HEK293T (cell line): ENCODE data around the gene CREM.

Experiments used
- BHLHE40 ChIP-seq: fragments of 450-650 bp; IDR thresholded peaks from 2 replicates; pipeline ENCODE4 v1.6.1; 2016; ENCODE audit warnings: mild to moderate bottlenecking, moderate library complexity, borderline replicate concordance
- CTBP1 ChIP-seq: fragments of 450-650 bp; IDR thresholded peaks from 2 replicates; pipeline ENCODE4 v1.6.1; 2016; ENCODE audit warnings: borderline replicate concordance
- ELF4 ChIP-seq: fragments of 450-650 bp; IDR thresholded peaks from 2 replicates; pipeline ENCODE4 v1.6.1; 2017; ENCODE audit warnings: antibody characterized with exemption
- FOXA1 ChIP-seq: fragments of 450-650 bp; IDR thresholded peaks from 2 replicates; pipeline ENCODE4 v1.6.1; 2016; ENCODE audit warnings: mild to moderate bottlenecking
- FOXK2 ChIP-seq: fragments of 450-650 bp; IDR thresholded peaks from 2 replicates; pipeline ENCODE4 v1.6.1; 2016; ENCODE audit warnings: mild to moderate bottlenecking
- FOXM1 ChIP-seq: fragments of 450-650 bp; IDR thresholded peaks from 2 replicates; pipeline ENCODE4 v1.6.1; 2017; ENCODE audit warnings: mild to moderate bottlenecking, borderline replicate concordance
- HDGF ChIP-seq: fragments of 450-650 bp; IDR thresholded peaks from 2 replicates; pipeline ENCODE4 v1.6.1; 2017; ENCODE audit warnings: antibody characterized with exemption, borderline replicate concordance
- NFRKB ChIP-seq: fragments of 450-650 bp; IDR thresholded peaks from 2 replicates; pipeline ENCODE4 v1.6.1; 2016; ENCODE audit warnings: mild to moderate bottlenecking, moderate library complexity
- PKNOX1 ChIP-seq: fragments of 450-650 bp; IDR thresholded peaks from 2 replicates; pipeline ENCODE4 v1.6.1; 2016
- SP1 ChIP-seq: fragments of 450-650 bp; IDR thresholded peaks from 2 replicates; pipeline ENCODE4 v1.6.1; 2017
- SUZ12 ChIP-seq: fragments of 450-650 bp; IDR thresholded peaks from 2 replicates; pipeline ENCODE4 v1.6.1; 2016; ENCODE audit warnings: mild to moderate bottlenecking
- TARDBP ChIP-seq: fragments of 450-650 bp; IDR thresholded peaks from 2 replicates; pipeline ENCODE4 v1.6.1; 2016
- ZNF384 ChIP-seq: fragments of 450-650 bp; IDR thresholded peaks from 2 replicates; pipeline ENCODE4 v1.6.1; 2016

- TF ChIP-seq NFRKB = no peak
- TF ChIP-seq FOXM1 = no peak
- TF ChIP-seq SUZ12 = no peak
- TF ChIP-seq BHLHE40 = no peak
- TF ChIP-seq ZNF384 = no peak
- TF ChIP-seq FOXA1 = no peak
- TF ChIP-seq PKNOX1 = no peak
- TF ChIP-seq SP1 = no peak
- TF ChIP-seq HDGF = no peak
- TF ChIP-seq TARDBP = no peak
- TF ChIP-seq ELF4 = no peak
- no peak for TF ChIP-seq FOXK2
- no peak for TF ChIP-seq CTBP1
These were observed 58.8 kb downstream of the CREM start for GRCh38 chr10:35185260-35186034.
